ENCODE data around the gene RNGTT.

DNA sequence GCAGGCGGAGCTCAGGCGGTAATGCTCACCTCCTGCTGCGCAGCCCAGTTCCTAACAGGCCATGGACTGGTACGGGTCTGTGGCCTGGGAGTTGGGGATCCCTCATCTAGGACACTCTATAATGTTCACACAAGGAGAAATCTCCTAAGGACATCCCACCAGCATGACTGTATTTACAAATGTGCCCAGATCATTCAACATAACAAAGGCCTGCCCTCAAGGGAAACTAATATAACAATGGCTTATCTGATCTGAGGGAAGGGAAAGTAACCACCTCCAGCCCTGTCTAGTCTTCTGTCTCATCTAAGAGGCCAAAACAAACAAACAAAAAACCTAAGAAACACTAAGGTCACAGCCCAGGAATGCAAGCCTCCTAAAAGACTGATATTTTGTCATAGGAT is 232.8 kb downstream of the RNGTT start:
- no peak for TF ChIP-seq CTCF (conservative IDR thresholded peaks at IDR 0.05; ENCODE audit: low read depth, low read length)
- no peak for TF ChIP-seq EZH2phosphoT487 (IDR thresholded peaks at IDR 0.05; ENCODE audit: borderline replicate concordance, low read length)

Measured in PC-3 (cell line).